MG63 (cell line): ENCODE data around the gene DNAH10. TPM values are rescaled to one million over a fixed set of nuclear protein-coding genes. Genes with fewer than 3 reads are reported as not detected.
"Not testable (repeated sequence)": the region's sequence is repeated elsewhere in the genome, so short reads cannot be mapped to it uniquely, and the experiment has no call there.

Experiments
- DNase-seq: peaks from one replicate; pipeline ENCODE4 v3.0.0-alpha.2; 2020
- H3K27me3 ChIP-seq: fragments of 250-450 bp; sonication (Bioruptor Pico); 2 replicates; pipeline ENCODE4 v1.5.1; 2020; ENCODE audit warnings: mild to moderate bottlenecking, moderate library complexity
- H3K36me3 ChIP-seq: fragments of 250-450 bp; sonication (Bioruptor Pico); 2 replicates; pipeline ENCODE4 v1.5.1; 2020; ENCODE audit warnings: mild to moderate bottlenecking, moderate library complexity
- H3K4me3 ChIP-seq: fragments of 250-450 bp; sonication (Bioruptor Pico); 2 replicates; pipeline ENCODE4 v1.5.1; 2020; ENCODE audit warnings: mild to moderate bottlenecking, moderate library complexity
- H3K9me3 ChIP-seq: fragments of 250-450 bp; sonication (Bioruptor Pico); 2 replicates; pipeline ENCODE4 v1.5.1; 2020; ENCODE audit warnings: mild to moderate bottlenecking, moderate library complexity
- total RNA-seq: library from RNA; depleted of rRNA; stranded (reverse); fragments of >200 nt; shearing (Covaris generic); gene quantifications from 2 replicates; pipeline ENCODE4 v1.2.3, GENCODE V29; 2014; ENCODE audit warnings: low replicate concordance

The DNAH10 gene
- total RNA-seq, 1 experiment from 2014 or later = 0.40 TPM

DNA sequence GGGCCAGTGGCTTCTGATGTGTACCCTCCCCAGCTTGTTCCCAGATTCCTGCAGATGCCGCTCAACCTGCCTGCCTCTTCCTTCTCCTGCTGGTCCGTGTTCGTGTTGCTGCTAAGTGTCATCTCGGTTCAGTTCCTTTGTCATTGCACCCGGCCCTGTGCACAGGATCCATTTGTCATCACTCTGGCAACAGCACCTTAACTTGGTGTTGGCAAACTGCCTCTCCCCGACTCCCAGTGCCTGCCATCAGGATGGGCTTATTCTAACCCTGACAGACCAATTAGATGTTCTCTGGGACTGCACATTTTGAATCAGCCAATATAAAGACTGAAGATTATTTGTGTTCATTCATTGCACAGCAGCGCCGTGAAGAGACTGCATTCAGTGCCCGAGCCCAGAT, 137.3 kb downstream of the DNAH10 start:
- Histone ChIP-seq H3K9me3 (no peaks in the 10 kb centered on the region), H3K27me3 (no peaks in the 10 kb centered on the region; the same call in 1 of the 2 replicates), H3K36me3 (no peaks in the 10 kb centered on the region), H3K4me3 (no peak overlapping the region)
- DNase-seq = no peak

DNA sequence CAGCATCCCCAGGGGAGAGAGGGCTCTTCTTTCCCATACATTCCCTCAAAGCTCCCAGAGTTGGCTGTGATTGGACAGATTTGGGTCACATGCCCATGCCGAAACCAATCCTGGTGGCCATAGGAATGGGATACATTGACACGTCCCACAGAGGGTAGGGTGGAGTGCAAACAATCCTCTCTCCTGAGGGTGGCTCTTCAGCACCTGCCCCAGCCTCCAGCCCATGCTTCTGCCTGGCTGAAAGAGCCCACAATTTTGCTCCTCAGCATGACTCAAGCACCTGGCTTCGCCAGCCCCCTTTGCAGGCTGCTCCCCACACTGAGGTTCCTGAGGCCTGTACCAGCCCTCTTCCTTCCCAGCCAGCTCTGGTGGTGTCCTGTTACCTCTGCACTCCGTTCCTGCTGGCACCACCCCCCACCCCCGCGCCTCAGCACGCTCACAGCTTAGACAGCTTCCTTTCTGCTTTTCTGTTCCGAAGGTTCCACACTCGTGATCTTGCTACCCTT, 138.8 kb downstream of the DNAH10 start:
- H3K4me3 ChIP-seq = no peak overlapping the region
- no peaks in the 10 kb centered on the region for H3K36me3 ChIP-seq
- H3K27me3 ChIP-seq = no peaks in the 10 kb centered on the region; the same call in 1 of the 2 replicates
- H3K9me3 ChIP-seq = no peaks in the 10 kb centered on the region
- DNase-seq = no peak

- no peak overlapping the region for H3K4me3 ChIP-seq
- H3K36me3 ChIP-seq = no peaks in the 10 kb centered on the region
- H3K9me3 ChIP-seq = no peaks in the 10 kb centered on the region
- H3K27me3 ChIP-seq = no peaks in the 10 kb centered on the region; the same call in 1 of the 2 replicates
- DNase-seq = no peak
These were observed 140.7 kb downstream of the DNAH10 start for GRCh38 chr12:123902821-123903220.

- Histone ChIP-seq H3K4me3 (no peak overlapping the region), H3K9me3 (no peaks in the 10 kb centered on the region), H3K36me3 (no peaks in the 10 kb centered on the region), H3K27me3 (no peaks in the 10 kb centered on the region; the same call in 1 of the 2 replicates)
- DNase-seq = no peak
These were observed 141.4 kb downstream of the DNAH10 start for GRCh38 chr12:123903301-123904065.

DNA sequence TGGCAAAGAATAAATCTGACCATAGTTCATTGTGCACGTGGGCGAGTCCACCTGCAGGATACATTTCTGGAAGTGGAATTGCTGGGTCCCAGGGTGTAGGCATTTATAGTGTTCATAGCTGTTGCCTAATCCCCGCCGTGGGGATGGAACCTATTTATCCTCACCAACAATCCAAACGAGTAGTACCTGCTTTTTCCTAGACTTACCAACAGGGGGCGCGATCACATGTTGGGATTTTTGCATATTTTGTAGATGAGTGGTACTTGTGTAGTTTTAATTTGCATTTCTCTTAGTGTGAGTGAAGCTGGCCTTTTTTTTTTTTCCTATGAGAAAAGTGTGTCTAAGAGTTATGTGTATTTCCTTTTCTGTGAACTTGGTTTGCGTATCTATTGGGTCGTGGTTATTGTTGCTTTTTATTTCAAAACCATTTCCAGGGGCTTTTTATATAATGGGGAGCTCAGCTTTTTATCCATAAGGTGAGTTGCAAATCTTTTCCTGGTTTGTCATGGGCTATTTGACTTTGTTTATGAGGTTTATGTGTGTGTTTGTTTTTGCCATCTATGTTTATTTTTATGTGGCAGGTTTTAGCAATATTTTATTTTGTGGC, 143.3 kb downstream of the DNAH10 start:
- H3K27me3 ChIP-seq = no peaks in the 10 kb centered on the region; the same call in 1 of the 2 replicates
- no peaks in the 10 kb centered on the region for H3K9me3 ChIP-seq
- no peaks in the 10 kb centered on the region for H3K36me3 ChIP-seq

GRCh38 chr12:123906711-123907420, 144.8 kb downstream of the DNAH10 start:
- Histone ChIP-seq H3K9me3 (no peaks in the 10 kb centered on the region), H3K36me3 (no peaks in the 10 kb centered on the region)
- no peak for DNase-seq

More for the DNA sequence above, 143.3 kb downstream of the DNAH10 start:
- DNase-seq = peak; percentile 47
- no peak overlapping the region for H3K4me3 ChIP-seq

GRCh38 chr12:123907726-123908476, 145.8 kb downstream of the DNAH10 start:
- no peak for DNase-seq
- Histone ChIP-seq H3K27me3 (no peaks in the 10 kb centered on the region; the same call in 1 of the 2 replicates), H3K9me3 (no peaks in the 10 kb centered on the region), H3K36me3 (no peaks in the 10 kb centered on the region), H3K4me3 (no peak overlapping the region)

More at GRCh38 chr12:123906711-123907420, 144.8 kb downstream of the DNAH10 start:
- Histone ChIP-seq H3K27me3 (no peaks in the 10 kb centered on the region; the same call in 1 of the 2 replicates), H3K4me3 (no peak overlapping the region)

DNA sequence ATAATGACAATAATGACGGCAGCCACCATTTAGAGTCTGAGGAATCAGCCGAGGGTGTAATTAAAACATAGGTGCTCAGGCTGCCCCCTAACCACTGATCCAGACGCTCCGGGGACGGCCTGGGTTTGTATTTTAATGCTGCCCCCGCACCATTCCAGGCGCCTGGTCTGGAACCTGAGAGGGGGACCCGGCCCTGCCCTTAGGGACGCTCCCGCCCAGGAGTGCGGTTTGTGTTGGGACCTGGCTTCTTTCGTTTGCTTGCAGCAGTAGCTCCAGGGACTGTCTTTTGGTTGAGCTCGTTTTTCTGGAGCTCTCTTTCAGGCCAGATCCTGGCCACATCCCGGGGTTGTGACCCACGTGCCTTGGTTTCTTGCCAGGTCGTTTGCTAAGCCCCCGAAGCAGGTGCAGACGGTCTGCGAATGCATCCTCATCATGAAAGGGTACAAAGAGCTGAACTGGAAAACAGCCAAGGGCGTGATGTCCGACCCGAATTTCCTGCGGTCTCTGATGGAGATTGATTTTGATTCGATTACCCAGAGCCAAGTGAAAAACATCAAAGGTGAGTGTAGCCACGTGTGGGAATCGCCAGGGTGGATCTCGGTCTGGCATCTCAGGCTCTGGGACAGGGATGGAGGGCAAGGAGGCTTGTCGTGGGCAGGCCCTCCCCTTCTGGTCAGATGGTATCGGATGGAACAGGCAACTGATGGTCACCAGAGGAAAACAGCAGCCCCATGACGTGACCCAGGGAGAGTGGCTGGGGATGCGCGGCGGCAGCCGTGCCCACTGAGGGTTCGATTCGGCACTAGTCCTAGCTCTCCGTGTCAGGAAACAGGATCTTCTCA, 147.0 kb downstream of the DNAH10 start:
- H3K4me3 ChIP-seq = no peak overlapping the region
- no peak for DNase-seq
- no peaks in the 10 kb centered on the region for H3K36me3 ChIP-seq
- H3K27me3 ChIP-seq = no peaks in the 10 kb centered on the region; the same call in 1 of the 2 replicates
- no peaks in the 10 kb centered on the region for H3K9me3 ChIP-seq

- H3K36me3 ChIP-seq = no peaks in the 10 kb centered on the region
- no peaks in the 10 kb centered on the region for H3K27me3 ChIP-seq
- H3K4me3 ChIP-seq = no peak overlapping the region
- no peaks in the 10 kb centered on the region for H3K9me3 ChIP-seq
- no peak for DNase-seq
These were observed 148.0 kb downstream of the DNAH10 start for GRCh38 chr12:123910057-123910456.

- no peak for DNase-seq
- Histone ChIP-seq H3K4me3 (no peak overlapping the region), H3K9me3 (no peaks in the 10 kb centered on the region), H3K36me3 (no peaks in the 10 kb centered on the region), H3K27me3 (no peaks in the 10 kb centered on the region)
These were observed 148.7 kb downstream of the DNAH10 start for GRCh38 chr12:123910761-123911193.

DNA sequence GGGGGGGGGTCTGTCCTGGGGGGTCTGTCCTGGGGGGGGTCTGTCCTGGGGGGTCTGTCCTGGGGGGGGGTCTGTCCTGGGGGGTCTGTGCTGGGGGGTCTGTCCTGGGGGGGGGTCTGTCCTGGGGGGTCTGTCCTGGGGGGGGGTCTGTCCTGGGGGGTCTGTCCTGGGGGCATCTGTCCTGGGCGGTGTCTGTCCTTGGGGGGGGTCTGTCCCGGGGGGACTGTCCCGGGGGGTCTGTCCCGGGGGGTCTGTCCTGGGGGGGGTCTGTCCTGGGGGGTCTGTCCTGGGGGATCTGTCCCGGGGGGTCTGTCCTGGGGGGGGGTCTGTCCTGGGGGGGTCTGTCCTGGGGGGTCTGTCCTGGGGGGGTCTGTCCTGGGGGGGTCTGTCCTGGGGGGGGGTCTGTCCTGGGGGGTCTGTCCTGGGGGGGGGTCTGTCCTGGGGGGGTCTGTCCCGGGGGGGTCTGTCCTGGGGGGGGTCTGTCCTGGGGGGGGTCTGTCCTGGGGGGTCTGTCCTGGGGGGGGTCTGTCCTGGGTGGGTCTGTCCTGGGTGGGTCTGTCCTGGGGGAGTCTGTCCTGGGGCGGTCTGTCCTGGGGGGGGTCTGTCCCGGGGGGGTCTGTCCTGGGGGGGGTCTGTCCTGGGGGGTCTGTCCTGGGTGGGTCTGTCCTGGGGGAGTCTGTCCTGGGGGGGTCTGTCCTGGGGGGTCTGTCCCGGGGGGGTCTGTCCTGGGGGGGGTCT, 149.7 kb downstream of the DNAH10 start:
- H3K27me3 ChIP-seq, H3K9me3 ChIP-seq, DNase-seq, H3K36me3 ChIP-seq, H3K4me3 ChIP-seq: not testable (repeated sequence)

DNA sequence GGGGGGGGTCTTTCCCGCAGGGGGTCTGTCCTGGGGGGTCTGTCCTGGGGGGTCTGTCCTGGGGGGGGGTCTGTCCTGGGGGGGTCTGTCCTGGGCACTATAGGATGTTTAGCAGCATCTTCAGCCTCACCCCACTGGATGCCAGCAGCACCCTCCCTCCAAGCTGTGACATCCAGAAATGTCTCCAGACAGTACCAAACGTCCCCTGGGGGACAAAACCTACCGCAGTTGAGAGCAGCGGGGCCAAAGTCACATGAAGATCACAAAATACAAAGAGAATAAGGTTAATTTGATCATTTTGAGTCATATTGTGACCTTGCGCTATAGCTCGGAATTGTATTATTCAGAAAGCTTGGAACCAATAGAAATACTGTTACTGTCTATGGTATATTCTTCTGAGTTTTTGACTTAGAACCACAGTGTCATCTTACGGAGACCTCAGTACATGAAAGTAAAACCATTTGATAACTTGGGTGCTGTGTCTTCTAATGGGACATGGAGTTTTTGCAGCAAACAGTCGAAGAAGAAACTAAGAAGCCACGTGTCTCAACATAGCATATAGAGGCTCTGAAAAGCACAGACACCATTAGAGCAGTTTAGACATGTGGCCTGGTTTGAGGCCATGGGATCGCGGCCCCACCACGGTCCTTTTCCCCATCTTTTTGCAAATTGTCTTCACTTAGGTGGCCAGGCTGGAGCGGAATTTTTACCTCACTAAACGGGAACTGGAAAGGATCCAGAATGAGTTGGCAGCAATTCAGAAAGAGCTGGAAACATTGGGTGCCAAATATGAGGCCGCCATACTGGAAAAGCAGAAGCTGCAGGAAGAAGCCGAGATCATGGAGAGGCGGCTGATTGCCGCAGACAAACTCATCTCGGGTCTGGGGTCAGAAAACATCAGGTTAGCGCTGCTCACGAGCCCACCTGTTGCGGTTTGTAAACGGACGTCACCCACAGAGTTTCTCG, 150.6 kb downstream of the DNAH10 start:
- Histone ChIP-seq H3K4me3 (no peak overlapping the region), H3K36me3 (no peaks in the 10 kb centered on the region), H3K27me3 (no peaks in the 10 kb centered on the region), H3K9me3 (no peaks in the 10 kb centered on the region)
- no peak for DNase-seq

DNA sequence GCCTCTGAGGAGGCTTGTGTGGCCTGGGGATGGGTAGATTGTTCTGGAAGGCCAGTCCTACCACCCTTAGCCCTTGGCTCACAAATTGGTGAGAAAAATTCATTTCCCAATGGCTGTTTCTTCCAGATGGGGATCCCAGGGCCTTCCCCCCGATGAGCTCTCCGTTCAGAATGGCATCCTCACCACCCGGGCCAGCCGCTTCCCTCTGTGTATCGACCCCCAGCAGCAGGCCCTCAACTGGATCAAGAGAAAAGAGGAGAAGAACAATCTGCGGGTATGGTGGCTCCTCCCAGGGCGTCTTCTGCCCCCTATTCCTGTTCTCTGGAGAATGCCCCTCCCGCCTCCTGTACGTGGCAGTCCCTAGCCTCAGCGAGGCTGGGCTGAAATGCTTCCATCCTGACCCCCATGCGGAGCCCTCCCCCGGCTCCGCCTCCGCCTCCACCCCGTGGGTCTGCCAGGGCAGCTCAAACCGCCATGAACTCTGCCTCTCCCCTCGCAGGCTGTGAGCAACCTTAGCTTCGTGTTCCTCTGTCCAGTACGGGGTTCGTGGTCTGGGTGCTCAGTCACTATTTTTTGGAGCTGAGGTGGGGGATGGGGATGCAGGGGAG, 152.7 kb downstream of the DNAH10 start:
- no peaks in the 10 kb centered on the region for H3K36me3 ChIP-seq
- no peaks in the 10 kb centered on the region for H3K9me3 ChIP-seq
- H3K4me3 ChIP-seq = no peak overlapping the region
- DNase-seq = no peak
- H3K27me3 ChIP-seq = no peaks in the 10 kb centered on the region

DNA sequence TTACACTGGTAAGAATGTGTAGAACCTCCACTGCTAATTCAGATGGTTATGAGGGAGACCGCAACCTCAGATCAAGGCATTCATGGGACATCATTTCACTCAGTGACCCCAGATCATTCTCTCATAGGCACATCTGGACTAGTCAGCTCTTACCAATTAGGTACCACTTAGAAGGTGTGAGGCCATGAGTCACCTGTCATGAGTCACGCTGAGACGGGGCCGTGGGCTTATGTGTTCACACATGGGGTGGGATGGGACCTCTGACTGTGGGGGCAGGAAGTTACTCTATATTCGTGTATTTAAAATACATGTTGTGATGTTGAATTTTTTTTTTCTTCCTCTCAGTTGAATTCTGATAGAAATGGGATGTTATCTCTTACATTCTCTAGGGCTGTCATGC, 154.6 kb downstream of the DNAH10 start:
- H3K27me3 ChIP-seq = no peaks in the 10 kb centered on the region
- H3K36me3 ChIP-seq = no peaks in the 10 kb centered on the region
- DNase-seq = peak; percentile 23
- H3K9me3 ChIP-seq = no peaks in the 10 kb centered on the region
- no peak overlapping the region for H3K4me3 ChIP-seq
